HepG2 (cell line): ENCODE data around the gene CCNF. TPM values are rescaled to one million over a fixed set of nuclear protein-coding genes. Genes with fewer than 3 reads are reported as not detected.

Source experiments
- ATAC-seq: fragments of 200-7000 bp; cut with Tn5 transposase; 3 replicates; pipeline ENCODE4 v1.9.1; 2020; ENCODE audit warnings: mild to moderate bottlenecking, moderate library complexity
- BruUV-seq: library from RNA; stranded (reverse); fragments of 400-500 nt; replicated peaks from 2 replicates; lab custom pipeline; 2021; lab: Mats Ljungman, UMichigan
- CTCF ChIA-PET: fragments of 300-600 bp; formaldehyde crosslinking; extraction: SDS; loops from one replicate; lab custom pipeline; 2021; ENCODE audit warnings: low total read pairs, inconsistent platforms, low intra/inter-chr PET ratio; lab: Yijun Ruan, JAX
- POLR2A ChIA-PET: fragments of 350-600 bp; sonication (Branson Sonifier 250); formaldehyde crosslinking; loops from one replicate; lab custom pipeline; 2020; ENCODE audit warnings: antibody characterized with exemption, inconsistent platforms; lab: Yijun Ruan, JAX
- DNase-seq: peaks from one replicate; pipeline ENCODE4 v3.0.0-alpha.2; 2015; ENCODE audit warnings: low spot score
- FAIRE-seq: peaks from 3 replicates; lab custom pipeline; 2011; peaks lifted over from hg19 to GRCh38; lab: Jason Lieb, UNC
- H2AFZ ChIP-seq: one replicate; pipeline ENCODE4 v1.6.1; 2011; ENCODE audit warnings: low read length, inconsistent platforms
- H3K27ac ChIP-seq: fragments of 300-600 bp; 3 replicates; pipeline ENCODE4 v1.8.0; 2011; ENCODE audit warnings: mixed run types, mild to moderate bottlenecking, mixed read lengths, low read length, inconsistent platforms; ENCODE audit not compliant: insufficient read depth; ENCODE audit errors: extremely low read length
- H3K27me3 ChIP-seq, 2 experiments: fragments of 200-600 bp in 1 of 2; 2 replicates in 1 of 2; 3 replicates in 1 of 2; pipeline versions ENCODE4 v1.6.0 to v1.8.0; 2011; ENCODE audit warnings: low read length in 2 of 2, mild to moderate bottlenecking in 2 of 2, moderate library complexity in 2 of 2, inconsistent platforms in 1 of 2; ENCODE audit not compliant: insufficient read depth in 2 of 2, control insufficient read depth in 1 of 2
- H3K36me3 ChIP-seq, 2 experiments: fragments of 200-600 bp in 1 of 2; replicated peaks in 1 of 2; 2 replicates in 1 of 2; 3 replicates in 1 of 2; pipeline versions ENCODE4 v1.5.1 to v1.8.0; 2011; ENCODE audit warnings: low read length in 2 of 2, inconsistent platforms in 1 of 2; ENCODE audit not compliant: insufficient read depth in 2 of 2, control insufficient read depth in 1 of 2
- H3K4me1 ChIP-seq: 2 replicates; pipeline ENCODE4 v1.5.1; 2012; ENCODE audit warnings: low read length, inconsistent platforms; ENCODE audit not compliant: insufficient read depth
- H3K4me2 ChIP-seq: 2 replicates; pipeline ENCODE4 v1.6.0; 2011; ENCODE audit warnings: low read depth, low read length, inconsistent platforms
- H3K4me3 ChIP-seq, 3 experiments: fragments of 200-600 bp in 1 of 3; sonication (generic), shearing (Covaris generic) in 1 of 3; replicated peaks in 1 of 3; 2 replicates each; pipeline ENCODE4 v1.5.1; 2011 to 2016; ENCODE audit warnings: low read length in 3 of 3, inconsistent platforms in 2 of 3, low read depth in 2 of 3, mild to moderate bottlenecking in 2 of 3, control low read depth in 1 of 3, mixed read lengths in 1 of 3; ENCODE audit not compliant: insufficient read depth in 1 of 3
- H3K79me2 ChIP-seq: one replicate; pipeline ENCODE4 v1.6.1; 2011; ENCODE audit warnings: low read length, inconsistent platforms; ENCODE audit not compliant: insufficient read depth
- H3K9ac ChIP-seq: 2 replicates; pipeline ENCODE4 v1.6.0; 2011; ENCODE audit warnings: mild to moderate bottlenecking, low read depth, low read length, inconsistent platforms; ENCODE audit not compliant: insufficient read depth
- H3K9me3 ChIP-seq: 2 replicates; pipeline ENCODE4 v1.5.1; 2012; ENCODE audit warnings: mild to moderate bottlenecking, low read length
- H4K20me1 ChIP-seq: 2 replicates; pipeline ENCODE4 v1.6.0; 2011; ENCODE audit warnings: inconsistent platforms, mild to moderate bottlenecking, low read length, moderate library complexity; ENCODE audit not compliant: insufficient read depth
- CHCHD3 ChIP-seq: sonication (generic); formaldehyde crosslinking; IDR thresholded peaks from 2 replicates; pipeline ENCODE4 v1.8.0; 2022; ENCODE audit warnings: mild to moderate bottlenecking, missing genetic modification reagents, moderate library complexity
- MAX ChIP-seq: IDR thresholded peaks from 2 replicates; pipeline ENCODE4 v1.6.1; 2012; ENCODE audit warnings: inconsistent platforms
- MTF2 ChIP-seq: sonication (generic); formaldehyde crosslinking; IDR thresholded peaks from 2 replicates; pipeline ENCODE4 v1.5.0; 2020; ENCODE audit warnings: missing genetic modification reagents, borderline replicate concordance
- RFX5 ChIP-seq: IDR thresholded peaks from 2 replicates; pipeline ENCODE4 v1.6.1; 2011; ENCODE audit warnings: low read depth, low read length, improper control_type of control experiment
- SRSF9 ChIP-seq: fragments of 200-400 bp; formaldehyde crosslinking; IDR thresholded peaks from 2 replicates; pipeline ENCODE4 v1.6.1; 2018; ENCODE audit warnings: borderline replicate concordance, mild to moderate bottlenecking, low read depth, low read length; ENCODE audit not compliant: insufficient read depth, poor library complexity, severe bottlenecking
- ZBTB1 ChIP-seq: sonication (generic); formaldehyde crosslinking; IDR thresholded peaks from 2 replicates; pipeline ENCODE4 v1.4.0; 2020; ENCODE audit warnings: missing genetic modification reagents, borderline replicate concordance
- ZMAT3 ChIP-seq: sonication (generic); formaldehyde crosslinking; conservative IDR thresholded peaks from 2 replicates; pipeline ENCODE4 v1.7.0; 2021; ENCODE audit warnings: missing genetic modification reagents
- ZNF326 ChIP-seq: sonication (generic); formaldehyde crosslinking; IDR thresholded peaks from 2 replicates; pipeline ENCODE4 v1.4.0; 2020; ENCODE audit warnings: missing genetic modification reagents, borderline replicate concordance
- ZNF556 ChIP-seq: sonication (generic); formaldehyde crosslinking; IDR thresholded peaks from 2 replicates; pipeline ENCODE4 v1.4.0; 2020; ENCODE audit warnings: mild to moderate bottlenecking, missing genetic modification reagents, borderline replicate concordance
- WGBS: methylation state at CpG from one replicate; pipeline ENCODE4 v1.1.6; 2017; ENCODE audit warnings: low lambda C conversion rate; 5-methylcytosine and 5-hydroxymethylcytosine counted together
- in situ Hi-C: cut with HindIII; loops from 2 replicates; pipeline ENCODE4 v1.10.0; 2017; ENCODE audit warnings: low pct_unique_long_range_greater_than_20kb; ENCODE audit not compliant: extremely low pct_ligation_motif_present
- intact Hi-C: fragments of 100-400 bp; cut with micrococcal nuclease; formaldehyde crosslinking; loops from one replicate; pipeline ENCODE4 v1.10.0; 2022; ENCODE audit not compliant: unreplicated experiment
- polyA plus RNA-seq, 8 experiments: library from polyadenylated mRNA; depleted of rRNA in 3 of 8; stranded (reverse) in 7 of 8; unstranded in 1 of 8; fragments of >200 nt; fragmentation: Illumina TruSeq in 4 of 8; extraction: Trizol in 4 of 8; gene quantifications; 2 replicates each; pipeline versions ENCODE4 v1.2.1 to v1.2.3, GENCODE V29; 2011 to 2016; ENCODE audit warnings: low read depth in 4 of 8, missing spikeins in 1 of 8, mixed read lengths in 1 of 8; ENCODE audit not compliant: insufficient read depth in 1 of 8
- total RNA-seq, 5 experiments: library from RNA; depleted of rRNA; stranded (reverse); fragments of >200 nt; fragmentation: Illumina TruSeq; extraction: Trizol; gene quantifications; 2 replicates each; pipeline ENCODE4 v1.2.3, GENCODE V29; 2016; ENCODE audit warnings: low read depth in 1 of 5

Gene CCNF
- total and polyA plus RNA-seq, 2 of the 13 experiments (the other 11 are each of a cell fraction or from before 2014, with no cell fraction given): 6.4 to 22.8 TPM

DNA sequence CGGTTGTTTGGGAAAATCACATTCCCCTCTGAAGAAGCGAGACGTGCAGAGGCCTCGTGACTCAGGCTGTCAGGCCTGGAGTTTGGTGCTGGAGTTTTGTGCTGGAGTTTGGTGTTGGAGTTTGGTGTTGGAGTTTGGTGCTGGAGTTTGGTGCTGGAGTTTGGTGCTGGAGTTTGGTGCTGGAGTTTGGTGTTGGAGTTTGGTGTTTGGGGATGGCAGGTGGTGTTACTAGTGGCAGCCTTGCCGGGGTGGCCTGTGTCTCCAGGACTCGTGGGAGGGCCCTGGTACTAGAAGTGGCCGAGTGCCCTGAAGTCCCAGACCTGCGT is 58.2 kb downstream of the CCNF start:
- WGBS: 93% methylated on average over 8 of the region's 8 CpGs
- H3K4me3 ChIP-seq: no peak overlapping the region
- peaks cover 0 to 2% of the 10 kb centered on the region in 2 experiments; a peak in 1 of 5 replicates for H3K36me3 ChIP-seq
- intact Hi-C loops: no loop called here
- TF ChIP-seq SRSF9 (no peak), ZMAT3 (CRISPR knock-in tag) (no peak), MAX (no peak), ZBTB1 (CRISPR knock-in tag) (no peak), CHCHD3 (CRISPR knock-in tag) (no peak), MTF2 (CRISPR knock-in tag) (no peak), RFX5 (no peak), ZNF556 (CRISPR knock-in tag) (no peak), ZNF326 (no peak)
- H3K79me2 ChIP-seq: peaks cover 32% of the 10 kb centered on the region
- no peak overlapping the region for H3K9ac ChIP-seq
- in situ Hi-C loops: no loop called here
- ChIA-PET CTCF (no interaction called here), POLR2A (no interaction called here)
- BruUV-seq: no TSS peak
- no peak for ATAC-seq
- no peak overlapping the region for H3K4me2 ChIP-seq
- no peak for FAIRE-seq
- DNase-seq: no peak
- peaks cover 31% of the 10 kb centered on the region for H4K20me1 ChIP-seq
- no peaks in the 10 kb centered on the region for H3K27me3 ChIP-seq
- H3K9me3 ChIP-seq: no peaks in the 10 kb centered on the region
- H2AFZ ChIP-seq: no peak overlapping the region
- H3K4me1 ChIP-seq: peaks cover 60% of the 10 kb centered on the region
- H3K27ac ChIP-seq: no peak overlapping the region
